Epithelial cell of prostate (primary cell): ENCODE data around the gene MAP2K2.

Experiments used
- DNase-seq: peaks from one replicate; pipeline ENCODE4 v3.0.0-alpha.2; 2011; ENCODE audit warnings: low read depth, low spot score
- H3K27ac ChIP-seq: fragments of 450-650 bp; 2 replicates; pipeline ENCODE4 v1.5.1; 2017; ENCODE audit warnings: mild to moderate bottlenecking

Gene MAP2K2

DNA sequence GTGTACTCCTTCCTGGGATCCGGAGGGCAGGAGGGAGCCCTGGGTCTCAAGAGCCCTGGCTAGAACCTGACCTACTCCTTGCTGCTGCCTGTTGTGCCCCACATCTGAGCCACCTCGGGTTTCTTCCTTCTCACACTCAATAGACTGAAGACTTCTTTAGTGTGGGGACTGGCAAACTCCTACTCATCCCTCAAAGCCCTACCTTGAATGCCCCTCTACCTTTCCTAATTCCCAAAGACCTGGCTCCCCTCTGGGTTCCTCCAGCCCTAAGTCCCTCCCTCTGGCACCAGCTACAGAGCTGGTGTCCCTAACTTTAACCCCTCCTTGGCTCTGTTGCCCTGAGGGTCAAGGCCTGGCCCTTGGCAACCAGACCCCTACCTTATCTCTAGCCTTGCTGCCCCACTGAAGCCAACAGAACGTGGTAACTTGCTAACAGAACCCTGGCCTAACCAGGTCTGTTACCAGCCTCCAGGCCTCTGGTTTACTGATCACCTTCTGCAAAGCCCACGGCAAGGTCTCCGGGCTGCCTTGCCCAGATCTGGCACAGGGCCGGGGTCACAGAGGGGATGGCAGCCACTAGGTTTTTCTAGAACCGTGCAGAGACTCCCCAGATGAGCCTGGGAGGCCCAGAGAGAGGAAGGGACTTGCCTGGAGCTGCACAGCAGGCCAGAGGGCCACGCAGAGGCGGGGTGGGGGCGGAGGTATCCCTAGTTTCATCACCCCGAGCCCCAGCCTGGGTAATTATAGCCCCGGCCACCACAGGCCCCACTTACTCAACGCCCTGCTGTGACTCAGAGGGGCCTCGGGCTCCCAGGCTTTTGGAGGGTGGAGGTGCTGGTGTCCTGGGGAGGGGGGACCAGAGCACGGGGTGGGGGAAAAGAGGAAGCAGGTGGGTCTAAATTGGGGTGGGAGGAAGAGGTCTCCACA is 72.5 kb downstream of the MAP2K2 start:
- peak overlapping the region; percentile 89 for H3K27ac ChIP-seq
- DNase-seq: no peak

DNA sequence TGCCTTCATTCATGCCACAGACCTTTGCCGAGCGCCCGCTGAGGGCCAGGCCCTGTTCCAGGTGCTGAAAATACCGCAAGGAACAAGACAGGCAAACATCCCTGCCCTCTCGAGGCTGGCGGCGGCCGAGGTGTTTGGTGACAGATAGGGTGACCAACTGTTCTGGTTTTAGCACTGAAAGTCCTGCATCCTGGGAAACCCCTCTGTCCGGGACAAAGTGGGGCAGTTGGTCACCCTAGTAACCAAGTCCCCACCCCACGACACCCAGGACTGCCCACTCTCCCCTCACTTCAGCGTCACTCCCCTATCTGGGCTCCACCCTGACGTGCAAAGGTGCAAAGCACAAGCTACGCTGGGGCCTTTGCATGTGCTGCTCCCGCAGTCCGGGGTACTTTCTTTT is 74.5 kb downstream of the MAP2K2 start:
- no peak for DNase-seq
- H3K27ac ChIP-seq: no peak overlapping the region

DNA sequence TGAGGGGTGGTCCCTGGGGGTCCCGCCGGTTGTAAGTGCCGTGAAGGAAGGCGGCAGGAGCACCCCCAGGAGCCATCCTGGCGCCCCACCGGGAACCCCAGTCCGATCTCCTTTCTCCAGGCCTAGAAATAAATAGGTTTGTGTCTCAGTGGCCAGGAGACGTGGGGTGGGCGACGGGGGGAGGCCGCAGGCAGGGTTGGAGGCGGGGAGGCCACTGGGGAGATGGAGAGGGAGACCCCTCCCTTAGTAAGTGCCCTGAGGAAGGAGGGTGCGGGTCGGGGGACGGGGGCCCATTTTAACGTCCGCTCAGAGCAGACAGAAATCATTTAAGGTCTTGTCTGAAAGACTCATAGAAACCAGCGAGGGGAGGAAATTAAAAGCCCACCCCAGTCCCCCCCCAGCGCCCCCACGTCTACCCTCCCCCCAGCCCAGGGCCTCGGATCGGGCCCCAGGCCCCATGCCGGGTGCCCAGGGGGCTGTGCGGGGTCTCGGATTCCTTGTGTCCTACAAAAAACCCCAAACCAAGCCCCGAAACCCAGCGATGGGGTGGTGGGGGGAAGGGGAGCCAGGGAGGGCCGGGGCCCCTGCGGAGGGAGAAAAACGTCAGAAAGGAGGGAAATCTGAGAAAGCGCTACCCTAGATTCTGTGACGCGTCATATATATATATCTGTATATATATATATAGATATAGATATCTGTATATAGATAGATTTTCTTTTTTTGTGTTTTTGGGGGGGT is 76.8 kb downstream of the MAP2K2 start:
- no peak overlapping the region for H3K27ac ChIP-seq
- no peak for DNase-seq

DNA sequence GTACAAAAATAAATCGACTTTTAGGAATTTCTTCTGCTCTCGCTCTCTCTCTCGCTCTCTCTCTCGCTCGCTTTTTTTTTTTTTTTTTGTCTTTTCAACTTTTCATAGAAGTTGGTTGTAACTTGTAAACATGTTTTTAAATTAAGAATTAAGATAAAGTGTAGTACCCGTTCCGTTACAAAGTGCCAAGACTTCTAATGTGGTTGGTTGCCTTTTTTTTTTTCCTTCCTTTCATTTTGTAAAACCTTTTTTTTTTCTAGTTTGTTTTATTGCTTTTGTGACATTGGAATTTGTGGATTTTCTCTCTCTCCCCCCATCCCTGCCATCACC is 77.6 kb downstream of the MAP2K2 start:
- no peak overlapping the region for H3K27ac ChIP-seq
- DNase-seq: no peak

DNA sequence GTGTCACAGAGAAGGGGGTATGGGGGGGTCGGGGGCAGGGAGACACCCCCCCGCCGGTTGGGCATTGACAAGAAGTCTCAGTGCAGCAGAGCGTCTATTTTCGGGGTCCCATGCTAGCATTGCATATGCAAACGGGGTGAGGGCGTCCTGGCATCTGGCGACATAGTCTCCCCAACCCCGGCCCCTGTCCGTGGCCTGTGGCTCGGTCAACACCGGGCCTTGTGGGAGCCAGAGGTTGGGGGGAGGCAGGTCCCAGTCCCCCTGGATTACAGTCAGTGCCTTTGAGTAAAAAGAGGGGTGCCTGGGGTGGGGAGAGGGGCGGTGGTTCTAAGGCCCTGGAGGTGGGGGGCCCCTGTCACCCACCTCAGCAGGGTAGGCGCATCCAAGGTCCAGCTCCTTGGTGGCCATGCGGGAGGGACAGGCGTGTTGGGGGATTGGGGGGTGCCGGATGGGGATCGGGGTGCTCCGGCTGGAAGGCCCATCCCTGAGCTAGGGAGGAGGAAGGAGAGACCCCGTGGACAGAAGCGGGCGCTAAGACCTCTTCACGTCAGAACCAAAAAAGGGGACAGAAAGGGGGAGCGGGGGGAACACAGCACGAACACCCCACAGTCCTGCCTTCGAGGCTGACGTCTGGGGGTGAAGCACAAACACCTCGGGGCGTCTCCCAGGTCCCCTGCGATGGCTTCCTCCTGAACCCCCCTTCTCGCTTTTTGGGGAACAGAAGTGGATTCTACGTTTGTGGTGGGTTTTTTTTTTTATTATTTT is 78.1 kb downstream of the MAP2K2 start:
- no peak for DNase-seq
- H3K27ac ChIP-seq: no peak overlapping the region

DNA sequence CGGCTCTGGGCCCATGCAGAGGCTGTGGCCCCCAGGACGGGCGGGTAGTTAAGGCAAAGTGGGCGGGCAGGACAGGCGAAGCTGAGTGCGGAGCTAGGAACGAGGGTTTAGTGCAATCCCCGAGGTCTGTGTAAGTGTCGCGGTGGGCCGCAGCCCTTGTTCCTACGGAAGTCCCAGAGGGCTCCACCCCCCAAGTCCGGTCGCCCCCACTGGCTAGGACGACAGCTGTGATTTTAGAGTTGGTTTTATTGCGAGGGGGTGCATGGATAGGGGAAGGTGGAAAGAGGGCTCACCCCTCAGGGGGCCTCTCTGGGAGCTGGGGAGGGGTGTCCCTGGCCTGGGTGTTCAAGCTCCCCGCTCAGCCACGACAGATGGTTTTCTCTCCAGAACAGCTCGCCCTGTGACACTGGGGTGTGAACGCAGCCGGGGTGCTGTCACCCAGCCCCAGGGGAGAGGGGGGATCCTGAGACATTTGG is 78.9 kb downstream of the MAP2K2 start:
- DNase-seq: no peak
- H3K27ac ChIP-seq: no peak overlapping the region

DNA sequence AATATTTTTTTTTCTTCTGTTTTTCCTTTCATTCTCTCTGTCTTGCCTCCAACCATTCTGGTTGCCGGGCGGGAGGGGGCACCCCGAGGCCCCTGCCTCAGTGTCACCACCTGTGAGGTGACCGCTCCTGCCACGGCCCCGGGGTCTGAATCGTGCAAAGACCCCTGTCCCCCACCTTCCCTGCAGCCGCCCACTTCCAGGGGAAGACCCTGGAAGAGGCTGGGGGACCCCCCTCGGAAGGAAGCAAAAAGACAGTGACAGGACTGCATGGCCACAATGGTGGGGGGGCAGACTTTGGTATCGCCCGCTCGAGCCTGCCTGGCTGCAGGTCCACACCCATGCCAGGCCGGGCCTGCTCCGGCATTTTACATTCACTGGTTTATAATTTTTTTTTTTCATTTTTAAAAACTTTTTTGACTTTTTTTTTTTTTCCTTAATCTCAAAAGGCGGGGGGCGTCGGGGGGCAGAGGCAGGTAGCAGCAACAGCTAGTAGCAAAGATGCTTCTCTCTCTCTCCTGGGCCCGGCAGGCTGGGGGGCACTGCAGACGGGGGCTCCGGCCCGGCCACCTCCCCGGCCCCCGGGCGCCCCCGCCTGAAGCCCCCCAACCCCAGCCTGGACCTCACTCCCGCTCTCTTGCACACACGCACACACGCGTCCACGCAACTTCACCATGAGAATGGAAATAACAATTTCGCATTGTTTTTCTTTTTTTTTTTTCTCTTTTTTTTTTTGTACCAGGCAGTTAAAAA is 79.8 kb downstream of the MAP2K2 start:
- DNase-seq: no peak
- H3K27ac ChIP-seq: no peak overlapping the region

DNA sequence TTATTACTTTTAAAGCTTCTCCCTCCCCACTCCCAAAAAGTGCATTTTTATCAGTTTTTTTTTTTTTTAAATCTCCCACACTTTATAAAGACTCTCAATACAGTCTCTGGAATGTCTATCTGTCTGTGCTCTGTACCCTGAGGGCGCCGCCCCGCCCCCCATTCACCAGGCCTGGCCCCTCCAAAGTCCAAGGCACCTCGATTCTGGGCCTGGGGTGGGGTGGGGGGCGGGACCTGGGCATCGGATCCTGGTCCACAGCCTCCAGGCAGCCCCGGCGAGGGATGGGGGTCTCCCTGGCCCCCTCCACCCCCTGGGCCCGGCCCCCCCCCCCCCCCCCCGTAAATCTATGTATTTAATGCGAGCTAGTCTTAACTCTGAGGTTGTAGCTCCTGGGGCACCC is 80.5 kb downstream of the MAP2K2 start:
- DNase-seq: no peak

DNA sequence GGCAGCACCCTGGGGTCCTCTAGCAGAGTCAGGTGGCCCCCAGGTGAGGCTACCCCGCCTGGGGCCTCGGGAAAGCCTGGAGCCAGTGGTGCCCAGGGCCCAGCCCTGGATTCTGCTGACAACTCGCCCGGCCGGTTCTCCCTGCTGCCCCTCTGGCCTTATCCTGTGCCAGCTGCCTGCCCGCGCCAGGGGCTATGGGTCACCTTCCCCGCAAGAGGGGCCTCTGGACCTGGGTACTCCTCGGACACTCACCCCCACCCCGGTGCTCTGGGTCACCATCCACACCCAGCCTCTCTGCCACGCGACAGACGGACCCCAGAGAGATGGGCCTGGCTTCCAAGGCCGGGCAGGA is 81.2 kb downstream of the MAP2K2 start:
- no peak for DNase-seq
- peak overlapping the region; percentile 49 for H3K27ac ChIP-seq

More for the DNA sequence above, 80.5 kb downstream of the MAP2K2 start:
- peak overlapping the region; percentile 49 for H3K27ac ChIP-seq

DNA sequence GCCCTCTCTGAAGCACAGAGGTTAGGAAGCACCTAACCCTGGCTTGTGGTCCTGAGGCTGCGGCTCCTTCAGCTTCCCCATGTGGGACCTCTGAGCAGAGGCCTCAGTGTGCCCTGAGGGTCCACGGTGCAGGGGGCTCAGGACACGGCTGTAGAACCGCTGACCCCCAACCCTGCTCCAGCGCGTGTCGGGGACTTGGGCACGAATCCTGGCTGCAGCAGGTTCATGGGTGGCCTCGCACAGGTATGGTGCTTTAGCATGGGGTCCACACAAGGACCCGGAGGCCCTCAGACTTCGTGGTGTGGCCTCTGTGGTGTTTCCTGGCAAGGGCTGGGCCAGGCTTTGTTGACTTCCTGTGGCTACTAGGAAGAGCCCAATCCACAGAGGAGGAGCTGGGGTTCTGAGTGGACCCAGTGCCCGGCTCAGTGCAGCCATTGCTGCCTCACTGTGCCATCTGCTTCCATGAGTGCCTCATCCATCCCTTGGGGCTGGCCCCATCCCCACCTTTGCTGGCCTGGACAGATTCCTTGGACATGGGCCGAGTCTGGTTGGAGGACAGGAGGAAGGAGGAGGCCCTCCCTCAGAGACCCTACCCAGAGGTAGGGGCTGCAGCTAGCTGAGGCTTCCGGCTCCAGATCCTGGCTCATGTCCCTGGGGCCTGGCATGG is 81.7 kb downstream of the MAP2K2 start:
- H3K27ac ChIP-seq: peak overlapping the region; percentile 49

More for the DNA sequence above, 81.7 kb downstream of the MAP2K2 start:
- no peak for DNase-seq
